Measurements from ENCODE around the gene SH3RF3.

Gene SH3RF3

GRCh38 chr2:109387778-109388469, 258.9 kb downstream of the SH3RF3 start:
- Histone ChIP-seq H3K27ac (ENCODE audit: low read depth, low read length, severe bottlenecking) (no peak overlapping the region), H3K4me1 (ENCODE audit: control insufficient read depth, insufficient read depth, low read length, poor library complexity, severe bottlenecking) (peaks cover 4% of the 10 kb centered on the region), H3K9me3 (ENCODE audit: control insufficient read depth, low read length) (no peaks in the 10 kb centered on the region), H3K36me3 (ENCODE audit: control insufficient read depth, insufficient read depth, low read length) (no peaks in the 10 kb centered on the region), H3K4me3 (ENCODE audit: extremely low read depth, insufficient read depth, low read length, poor library complexity, severe bottlenecking) (no peak overlapping the region)
- 69 to 76% methylated on average over 4 to 6 of the region's 8 CpGs for WGBS, 2 experiments (ENCODE audit: insufficient coverage in 2 of 2)

- Histone ChIP-seq H3K4me3 (ENCODE audit: extremely low read depth, insufficient read depth, low read length, poor library complexity, severe bottlenecking) (no peak overlapping the region), H3K9me3 (ENCODE audit: control insufficient read depth, low read length) (no peaks in the 10 kb centered on the region), H3K36me3 (ENCODE audit: control insufficient read depth, insufficient read depth, low read length) (no peaks in the 10 kb centered on the region), H3K4me1 (ENCODE audit: control insufficient read depth, insufficient read depth, low read length, poor library complexity, severe bottlenecking) (no peaks in the 10 kb centered on the region), H3K27ac (ENCODE audit: low read depth, low read length, severe bottlenecking) (no peak overlapping the region)
- 93 to 97% methylated on average over 8 to 9 of the region's 9 CpGs for WGBS, 2 experiments (ENCODE audit: insufficient coverage in 2 of 2)
Observed at GRCh38 chr2:109391243-109391642, 262.2 kb downstream of the SH3RF3 start.

- no peak overlapping the region for H3K27ac ChIP-seq (ENCODE audit: low read depth, low read length, severe bottlenecking)
- H3K9me3 ChIP-seq (ENCODE audit: control insufficient read depth, low read length), result no peaks in the 10 kb centered on the region
- H3K4me3 ChIP-seq (ENCODE audit: extremely low read depth, insufficient read depth, low read length, poor library complexity, severe bottlenecking), result no peak overlapping the region
- H3K36me3 ChIP-seq (ENCODE audit: control insufficient read depth, insufficient read depth, low read length), result no peaks in the 10 kb centered on the region
- no peaks in the 10 kb centered on the region for H3K4me1 ChIP-seq (ENCODE audit: control insufficient read depth, insufficient read depth, low read length, poor library complexity, severe bottlenecking)
- WGBS, 2 experiments (ENCODE audit: insufficient coverage in 2 of 2), result 86 to 100% methylated on average over 2 to 4 of the region's 5 CpGs
Observed at GRCh38 chr2:109392140-109392539, 263.1 kb downstream of the SH3RF3 start.

GRCh38 chr2:109392816-109393661, 264.0 kb downstream of the SH3RF3 start:
- WGBS, 2 experiments (ENCODE audit: insufficient coverage in 2 of 2), result 90 to 94% methylated on average over 14 to 15 of the region's 15 CpGs
- Histone ChIP-seq H3K4me1 (ENCODE audit: control insufficient read depth, insufficient read depth, low read length, poor library complexity, severe bottlenecking) (no peaks in the 10 kb centered on the region), H3K4me3 (ENCODE audit: extremely low read depth, insufficient read depth, low read length, poor library complexity, severe bottlenecking) (no peak overlapping the region)

GRCh38 chr2:109393662-109393972, 264.6 kb downstream of the SH3RF3 start:
- Histone ChIP-seq H3K4me1 (ENCODE audit: control insufficient read depth, insufficient read depth, low read length, poor library complexity, severe bottlenecking) (no peaks in the 10 kb centered on the region), H3K4me3 (ENCODE audit: extremely low read depth, insufficient read depth, low read length, poor library complexity, severe bottlenecking) (no peak overlapping the region), H3K27ac (ENCODE audit: low read depth, low read length, severe bottlenecking) (no peak overlapping the region), H3K36me3 (ENCODE audit: control insufficient read depth, insufficient read depth, low read length) (no peaks in the 10 kb centered on the region), H3K9me3 (ENCODE audit: control insufficient read depth, low read length) (no peaks in the 10 kb centered on the region)
- WGBS, 2 experiments (ENCODE audit: insufficient coverage in 2 of 2), result 91 to 96% methylated on average over 4 to 7 of the region's 7 CpGs

More at GRCh38 chr2:109392816-109393661, 264.0 kb downstream of the SH3RF3 start:
- H3K27ac ChIP-seq (ENCODE audit: low read depth, low read length, severe bottlenecking), result no peak overlapping the region
- H3K9me3 ChIP-seq (ENCODE audit: control insufficient read depth, low read length), result no peaks in the 10 kb centered on the region
- no peaks in the 10 kb centered on the region for H3K36me3 ChIP-seq (ENCODE audit: control insufficient read depth, insufficient read depth, low read length)

- Histone ChIP-seq H3K4me3 (ENCODE audit: extremely low read depth, insufficient read depth, low read length, poor library complexity, severe bottlenecking) (no peak overlapping the region), H3K9me3 (ENCODE audit: control insufficient read depth, low read length) (no peaks in the 10 kb centered on the region), H3K4me1 (ENCODE audit: control insufficient read depth, insufficient read depth, low read length, poor library complexity, severe bottlenecking) (no peaks in the 10 kb centered on the region), H3K27ac (ENCODE audit: low read depth, low read length, severe bottlenecking) (no peak overlapping the region), H3K36me3 (ENCODE audit: control insufficient read depth, insufficient read depth, low read length) (no peaks in the 10 kb centered on the region)
- WGBS, 2 experiments (ENCODE audit: insufficient coverage in 2 of 2), result 90 to 96% methylated on average over 12 to 15 of the region's 15 CpGs
Observed at GRCh38 chr2:109395494-109396201, 266.6 kb downstream of the SH3RF3 start.

GRCh38 chr2:109396202-109397180, 267.5 kb downstream of the SH3RF3 start:
- no peaks in the 10 kb centered on the region for H3K9me3 ChIP-seq (ENCODE audit: control insufficient read depth, low read length)
- WGBS, 2 experiments (ENCODE audit: insufficient coverage in 2 of 2), result 67 to 81% methylated on average over 14 of the region's 15 CpGs
- H3K4me3 ChIP-seq (ENCODE audit: extremely low read depth, insufficient read depth, low read length, poor library complexity, severe bottlenecking), result no peak overlapping the region
- no peaks in the 10 kb centered on the region for H3K36me3 ChIP-seq (ENCODE audit: control insufficient read depth, insufficient read depth, low read length)
- H3K4me1 ChIP-seq (ENCODE audit: control insufficient read depth, insufficient read depth, low read length, poor library complexity, severe bottlenecking), result no peaks in the 10 kb centered on the region
- H3K27ac ChIP-seq (ENCODE audit: low read depth, low read length, severe bottlenecking), result no peak overlapping the region

GRCh38 chr2:109397893-109398292, 268.9 kb downstream of the SH3RF3 start:
- 64 to 69% methylated on average over 6 to 9 of the region's 9 CpGs for WGBS, 2 experiments (ENCODE audit: insufficient coverage in 2 of 2)
- H3K4me3 ChIP-seq (ENCODE audit: extremely low read depth, insufficient read depth, low read length, poor library complexity, severe bottlenecking), result no peak overlapping the region
- H3K4me1 ChIP-seq (ENCODE audit: control insufficient read depth, insufficient read depth, low read length, poor library complexity, severe bottlenecking), result peaks cover 8% of the 10 kb centered on the region
- H3K36me3 ChIP-seq (ENCODE audit: control insufficient read depth, insufficient read depth, low read length), result no peaks in the 10 kb centered on the region
- H3K27ac ChIP-seq (ENCODE audit: low read depth, low read length, severe bottlenecking), result no peak overlapping the region
- H3K9me3 ChIP-seq (ENCODE audit: control insufficient read depth, low read length), result no peaks in the 10 kb centered on the region

GRCh38 chr2:109398366-109399015, 269.5 kb downstream of the SH3RF3 start:
- Histone ChIP-seq H3K9me3 (ENCODE audit: control insufficient read depth, low read length) (no peaks in the 10 kb centered on the region), H3K4me1 (ENCODE audit: control insufficient read depth, insufficient read depth, low read length, poor library complexity, severe bottlenecking) (peaks cover 8% of the 10 kb centered on the region), H3K36me3 (ENCODE audit: control insufficient read depth, insufficient read depth, low read length) (no peaks in the 10 kb centered on the region), H3K4me3 (ENCODE audit: extremely low read depth, insufficient read depth, low read length, poor library complexity, severe bottlenecking) (no peak overlapping the region), H3K27ac (ENCODE audit: low read depth, low read length, severe bottlenecking) (no peak overlapping the region)
- 94 to 95% methylated on average over 20 to 21 of the region's 22 CpGs for WGBS, 2 experiments (ENCODE audit: insufficient coverage in 2 of 2)
